Natural killer cell (primary cell): ENCODE results near the gene SPINT1. TPM values are rescaled to one million over a fixed set of nuclear protein-coding genes. Genes with fewer than 3 reads are reported as not detected.
A peak's percentile ranks its signal among the peaks of the same experiment; 100 is the strongest.

Experiments
- ATAC-seq, 3 donors: fragments of 150-1000 bp in 2 of 3; fragments of 200-7000 bp in 1 of 3; cut with Tn5 transposase; 1 replicate in 1 of 3; 2 replicates in 2 of 3; pipeline ENCODE4 v1.10.0; 2021; ENCODE audit warnings: mild to moderate bottlenecking in 2 of 3, moderate library complexity in 2 of 3
- DNase-seq, 2 donors: peaks; one replicate each; pipeline versions ENCODE4 v3.0.0 to v3.0.0-alpha.2; 2013 to 2021; ENCODE audit warnings: mixed read lengths in 1 of 2
- H3K27ac ChIP-seq: one replicate; pipeline ENCODE4 v1.5.1; 2013; ENCODE audit warnings: mild to moderate bottlenecking, low read length
- H3K27me3 ChIP-seq: one replicate; pipeline ENCODE4 v1.6.1; 2013; ENCODE audit warnings: low read length; ENCODE audit not compliant: control insufficient read depth, insufficient read depth
- H3K36me3 ChIP-seq: one replicate; pipeline ENCODE4 v1.6.1; 2013; ENCODE audit warnings: low read length; ENCODE audit not compliant: control insufficient read depth, insufficient read depth
- H3K4me1 ChIP-seq: one replicate; pipeline ENCODE4 v1.6.1; 2013; ENCODE audit warnings: low read length; ENCODE audit not compliant: control insufficient read depth, insufficient read depth
- H3K4me3 ChIP-seq: one replicate; pipeline ENCODE4 v1.5.1; 2013; ENCODE audit warnings: low read length
- H3K9me3 ChIP-seq: one replicate; pipeline ENCODE4 v1.6.1; 2013; ENCODE audit warnings: low read length; ENCODE audit not compliant: control insufficient read depth, insufficient read depth
- H3K27ac Mint-ChIP-seq, 2 donors: one replicate each; pipeline ENCODE4 v1.8.0; 2022; ENCODE audit warnings: mild to moderate bottlenecking in 2 of 2, mixed read lengths in 2 of 2, moderate library complexity in 1 of 2
- H3K27me3 Mint-ChIP-seq, 2 donors: one replicate each; pipeline ENCODE4 v1.8.0; 2022; ENCODE audit warnings: low read depth in 2 of 2, mixed read lengths in 2 of 2
- H3K36me3 Mint-ChIP-seq: one replicate; pipeline ENCODE4 v1.8.0; 2022; ENCODE audit warnings: mixed read lengths
- H3K4me1 Mint-ChIP-seq, 2 donors: one replicate each; pipeline ENCODE4 v1.8.0; 2022; ENCODE audit warnings: mixed read lengths in 2 of 2
- H3K4me3 Mint-ChIP-seq: one replicate; pipeline ENCODE4 v1.8.0; 2022; ENCODE audit warnings: mild to moderate bottlenecking, moderate library complexity, mixed read lengths
- H3K9me3 Mint-ChIP-seq, 2 donors: one replicate each; pipeline ENCODE4 v1.8.0; 2022; ENCODE audit warnings: mixed read lengths in 2 of 2
- WGBS: methylation state at CpG from one replicate; pipeline ENCODE4 v1.1.7; 2013; ENCODE audit warnings: missing lambda C conversion rate; ENCODE audit not compliant: insufficient coverage; 5-methylcytosine and 5-hydroxymethylcytosine counted together
- intact Hi-C: fragments of 100-400 bp; cut with micrococcal nuclease; formaldehyde crosslinking; loops from one replicate; pipeline ENCODE4 v1.14.2; 2022
- total RNA-seq, 4 donors: library from RNA; stranded (reverse); fragments of 120-200 nt in 1 of 4; gene quantifications; one replicate each; pipeline versions ENCODE4 v1.2.3 to v1.2.4, GENCODE V29; 2013 to 2022
- TF ChIP-seq, protein P1 (sequence below): fragments of 200-600 bp; IDR thresholded peaks from one replicate; pipeline ENCODE4 v1.8.0; 2022; ENCODE audit warnings: antibody characterized with exemption

The SPINT1 gene
- total RNA-seq, 3 donors from 2014 or later (not counting 1 experiment from before 2014, with no cell fraction given), result 0.41 to 3.1 (median 1.7) TPM

DNA sequence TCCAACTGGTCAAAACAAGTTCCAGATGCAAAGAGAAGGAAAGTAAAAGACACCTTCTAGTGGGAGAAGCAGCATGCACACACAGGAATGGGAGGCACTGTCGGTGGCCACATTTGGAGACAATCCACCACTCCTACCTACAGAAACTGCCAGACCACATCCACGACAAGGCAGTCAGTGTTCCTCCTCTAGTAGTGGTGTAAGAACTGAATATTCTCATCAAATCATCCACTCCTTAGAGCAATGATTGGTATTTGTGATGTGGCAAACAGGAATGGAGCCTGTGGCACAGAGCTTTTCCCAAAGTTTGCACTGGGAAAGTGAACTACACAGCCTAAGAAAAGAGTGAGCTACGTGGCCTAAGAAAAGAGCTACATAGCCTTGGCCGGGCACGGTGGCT is 5.1 kb upstream of the SPINT1 start:
- H3K4me1 ChIP-seq, result peaks cover 3% of the 10 kb centered on the region
- no peaks in the 10 kb centered on the region for H3K4me1 Mint-ChIP-seq
- H3K9me3 Mint-ChIP-seq, result no peaks in the 10 kb centered on the region
- no peaks in the 10 kb centered on the region for H3K36me3 Mint-ChIP-seq
- H3K27ac ChIP-seq, result no peak overlapping the region
- H3K9me3 ChIP-seq, result no peaks in the 10 kb centered on the region
- no peak overlapping the region for H3K27ac Mint-ChIP-seq
- H3K36me3 ChIP-seq, result no peaks in the 10 kb centered on the region
- ATAC-seq (no peak), DNase-seq (no peak)
- no peak overlapping the region for H3K4me3 Mint-ChIP-seq
- peaks cover 9 to 20% of the 10 kb centered on the region in 2 donors for H3K27me3 Mint-ChIP-seq
- WGBS, result 95% methylated on average over 4 of the region's 5 CpGs
- intact Hi-C loops, result no loop called here
- no peak overlapping the region for H3K4me3 ChIP-seq
- peaks cover 7% of the 10 kb centered on the region for H3K27me3 ChIP-seq
- TF ChIP-seq, protein P1, sequence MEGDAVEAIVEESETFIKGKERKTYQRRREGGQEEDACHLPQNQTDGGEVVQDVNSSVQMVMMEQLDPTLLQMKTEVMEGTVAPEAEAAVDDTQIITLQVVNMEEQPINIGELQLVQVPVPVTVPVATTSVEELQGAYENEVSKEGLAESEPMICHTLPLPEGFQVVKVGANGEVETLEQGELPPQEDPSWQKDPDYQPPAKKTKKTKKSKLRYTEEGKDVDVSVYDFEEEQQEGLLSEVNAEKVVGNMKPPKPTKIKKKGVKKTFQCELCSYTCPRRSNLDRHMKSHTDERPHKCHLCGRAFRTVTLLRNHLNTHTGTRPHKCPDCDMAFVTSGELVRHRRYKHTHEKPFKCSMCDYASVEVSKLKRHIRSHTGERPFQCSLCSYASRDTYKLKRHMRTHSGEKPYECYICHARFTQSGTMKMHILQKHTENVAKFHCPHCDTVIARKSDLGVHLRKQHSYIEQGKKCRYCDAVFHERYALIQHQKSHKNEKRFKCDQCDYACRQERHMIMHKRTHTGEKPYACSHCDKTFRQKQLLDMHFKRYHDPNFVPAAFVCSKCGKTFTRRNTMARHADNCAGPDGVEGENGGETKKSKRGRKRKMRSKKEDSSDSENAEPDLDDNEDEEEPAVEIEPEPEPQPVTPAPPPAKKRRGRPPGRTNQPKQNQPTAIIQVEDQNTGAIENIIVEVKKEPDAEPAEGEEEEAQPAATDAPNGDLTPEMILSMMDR, result no peak

DNA sequence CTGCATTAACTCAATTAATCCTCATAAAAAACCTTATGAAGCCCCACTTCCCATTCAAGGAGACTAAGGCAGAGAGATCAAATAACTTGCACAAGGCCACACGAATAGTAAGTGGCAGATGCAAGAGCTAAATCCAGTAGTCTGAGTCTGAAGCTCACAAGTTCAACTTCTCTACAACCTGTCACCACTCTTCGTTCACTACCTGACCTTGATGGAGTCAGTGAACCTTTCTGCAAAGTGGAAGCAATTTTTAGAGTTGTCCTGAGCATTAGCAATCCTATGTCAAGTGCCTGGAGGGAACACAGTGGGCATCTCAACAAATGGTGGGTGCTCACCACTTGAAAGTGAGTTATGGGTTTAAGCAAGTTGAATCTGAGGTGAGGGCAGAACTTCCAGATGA is 2.1 kb upstream of the SPINT1 start:
- DNase-seq, result no peak
- Histone ChIP-seq H3K27me3 (peaks cover 12% of the 10 kb centered on the region), H3K27ac (no peak overlapping the region), H3K4me1 (peaks cover 29% of the 10 kb centered on the region), H3K36me3 (no peaks in the 10 kb centered on the region), H3K4me3 (no peak overlapping the region), H3K9me3 (no peaks in the 10 kb centered on the region)
- Mint-ChIP-seq H3K9me3 (no peaks in the 10 kb centered on the region), H3K27me3 (peaks cover 20 to 21% of the 10 kb centered on the region in 2 donors), H3K27ac (no peak overlapping the region), H3K4me3 (no peak overlapping the region), H3K4me1 (peaks cover 6% of the 10 kb centered on the region in 2 donors), H3K36me3 (no peaks in the 10 kb centered on the region)
- intact Hi-C loops, result no loop called here
- 85% methylated on average over 2 of the region's 2 CpGs for WGBS
- TF ChIP-seq, protein P1, result no peak
- ATAC-seq, result no peak

DNA sequence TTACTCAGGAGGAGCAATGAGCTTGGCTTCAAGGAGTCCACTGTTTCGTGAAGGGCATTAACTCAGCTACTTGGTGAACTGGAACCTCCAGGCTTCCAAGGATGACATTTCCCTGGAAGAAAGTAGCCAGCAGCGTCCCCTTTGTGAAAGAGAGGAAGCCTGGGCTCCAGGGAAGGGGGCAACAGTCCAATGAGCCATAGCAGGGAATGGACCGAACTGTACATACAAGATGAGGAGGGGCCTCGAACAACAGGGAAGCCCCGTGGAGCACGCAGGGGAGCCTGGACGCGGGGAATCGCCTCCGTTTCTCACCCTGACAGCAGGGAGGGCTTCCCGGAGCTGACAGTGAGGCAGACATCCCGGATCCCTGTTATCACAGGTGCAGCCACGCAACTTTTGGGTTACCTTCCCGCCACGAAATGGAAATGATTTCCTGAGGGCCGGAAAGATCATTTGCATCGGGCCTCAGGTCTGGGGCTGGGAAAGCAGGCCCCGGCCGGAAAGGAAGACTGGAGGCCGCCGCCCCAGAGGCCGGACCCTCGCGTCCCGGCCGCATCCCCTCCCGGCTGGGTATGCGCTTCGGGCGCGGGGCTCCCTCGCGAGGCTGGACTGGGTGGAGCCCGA is 475 bp upstream of the SPINT1 start:
- H3K27me3 Mint-ChIP-seq, result peaks cover 20 to 24% of the 10 kb centered on the region in 2 donors
- H3K27ac Mint-ChIP-seq, result no peak overlapping the region
- Histone ChIP-seq H3K27me3 (peaks cover 12% of the 10 kb centered on the region), H3K27ac (no peak overlapping the region), H3K9me3 (no peaks in the 10 kb centered on the region), H3K4me1 (peaks cover 34% of the 10 kb centered on the region), H3K4me3 (no peak overlapping the region), H3K36me3 (no peaks in the 10 kb centered on the region)
- no peak for ATAC-seq
- TF ChIP-seq, protein P1, result no peak
- 34% methylated on average over 34 of the region's 34 CpGs for WGBS
- intact Hi-C loops, result no loop called here
- no peaks in the 10 kb centered on the region for H3K36me3 Mint-ChIP-seq
- H3K9me3 Mint-ChIP-seq, result no peaks in the 10 kb centered on the region
- H3K4me3 Mint-ChIP-seq, result peak overlapping the region; percentile 83
- peaks cover 6% of the 10 kb centered on the region in 2 donors for H3K4me1 Mint-ChIP-seq
- DNase-seq, result no peak

DNA sequence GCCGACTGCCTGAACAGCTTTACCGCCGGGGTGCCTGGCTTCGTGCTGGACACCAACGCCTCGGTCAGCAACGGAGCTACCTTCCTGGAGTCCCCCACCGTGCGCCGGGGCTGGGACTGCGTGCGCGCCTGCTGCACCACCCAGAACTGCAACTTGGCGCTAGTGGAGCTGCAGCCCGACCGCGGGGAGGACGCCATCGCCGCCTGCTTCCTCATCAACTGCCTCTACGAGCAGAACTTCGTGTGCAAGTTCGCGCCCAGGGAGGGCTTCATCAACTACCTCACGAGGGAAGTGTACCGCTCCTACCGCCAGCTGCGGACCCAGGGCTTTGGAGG is 815 bp downstream of the SPINT1 start:
- Histone ChIP-seq H3K9me3 (no peaks in the 10 kb centered on the region), H3K36me3 (no peaks in the 10 kb centered on the region), H3K27ac (no peak overlapping the region), H3K27me3 (peaks cover 12% of the 10 kb centered on the region), H3K4me3 (peak overlapping the region; percentile 36), H3K4me1 (peaks cover 34% of the 10 kb centered on the region)
- peaks cover 20 to 24% of the 10 kb centered on the region in 2 donors for H3K27me3 Mint-ChIP-seq
- DNase-seq (peak in 1 of 2 donors; percentile 49), ATAC-seq (peak; percentile 53 to 67 (median 53))
- no peaks in the 10 kb centered on the region for H3K9me3 Mint-ChIP-seq
- H3K36me3 Mint-ChIP-seq, result no peaks in the 10 kb centered on the region
- intact Hi-C loops, result no loop called here
- WGBS, result 1% methylated on average over 28 of the region's 28 CpGs
- TF ChIP-seq, protein P1, result no peak
- H3K4me1 Mint-ChIP-seq, result peaks cover 6% of the 10 kb centered on the region in 2 donors
- H3K4me3 Mint-ChIP-seq, result peak overlapping the region; percentile 76
- H3K27ac Mint-ChIP-seq, result no peak overlapping the region
